ENCODE measurements around the gene VPS8.
"Not testable (repeated sequence)": the region's sequence is repeated elsewhere in the genome, so short reads cannot be mapped to it uniquely, and the experiment has no call there.

Gene VPS8

DNA sequence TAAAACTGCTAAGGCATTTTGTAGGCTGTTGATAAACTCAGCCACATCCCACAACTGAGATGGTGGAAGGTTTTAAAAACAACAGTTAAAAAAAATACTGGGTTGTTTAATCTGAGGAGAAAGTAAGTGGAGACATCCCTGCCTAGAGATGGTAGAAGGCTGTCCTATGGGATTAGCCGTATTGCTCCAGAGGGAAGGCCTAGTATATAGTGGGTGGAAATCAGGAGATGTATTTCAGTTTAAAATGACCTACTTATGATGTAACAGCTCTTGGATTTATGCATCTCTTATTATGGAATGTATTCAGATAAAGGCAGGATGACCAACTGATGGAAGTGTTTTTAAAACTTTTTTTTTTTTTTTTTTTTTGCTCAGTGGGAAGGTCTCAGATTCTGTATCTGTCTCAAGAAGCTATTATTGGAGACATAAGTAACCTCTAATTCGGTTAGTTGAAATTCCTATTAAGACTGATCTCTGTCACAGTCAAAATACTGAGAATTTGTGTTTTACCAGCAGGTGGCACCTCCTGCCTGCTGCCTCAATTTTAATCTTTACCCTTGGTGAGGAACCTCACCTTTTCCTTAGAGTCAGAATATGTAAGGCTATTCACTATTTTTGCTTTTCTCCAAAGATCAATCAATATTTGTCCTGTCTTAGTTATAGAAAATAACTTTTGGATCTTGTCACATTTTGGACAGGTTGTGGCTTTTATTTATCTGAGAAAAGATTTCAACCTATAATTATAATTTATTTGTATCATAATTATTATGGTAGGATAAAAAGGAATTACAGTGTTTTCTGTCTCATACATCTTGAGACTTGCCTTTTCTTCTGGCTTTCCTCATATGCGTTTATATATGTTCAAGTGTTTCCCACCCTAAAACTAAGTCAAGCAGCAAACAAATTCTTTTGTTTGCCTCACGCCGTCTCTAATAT, 63.0 kb downstream of the VPS8 start:
- peak; percentile 33 for DNase-seq

DNA sequence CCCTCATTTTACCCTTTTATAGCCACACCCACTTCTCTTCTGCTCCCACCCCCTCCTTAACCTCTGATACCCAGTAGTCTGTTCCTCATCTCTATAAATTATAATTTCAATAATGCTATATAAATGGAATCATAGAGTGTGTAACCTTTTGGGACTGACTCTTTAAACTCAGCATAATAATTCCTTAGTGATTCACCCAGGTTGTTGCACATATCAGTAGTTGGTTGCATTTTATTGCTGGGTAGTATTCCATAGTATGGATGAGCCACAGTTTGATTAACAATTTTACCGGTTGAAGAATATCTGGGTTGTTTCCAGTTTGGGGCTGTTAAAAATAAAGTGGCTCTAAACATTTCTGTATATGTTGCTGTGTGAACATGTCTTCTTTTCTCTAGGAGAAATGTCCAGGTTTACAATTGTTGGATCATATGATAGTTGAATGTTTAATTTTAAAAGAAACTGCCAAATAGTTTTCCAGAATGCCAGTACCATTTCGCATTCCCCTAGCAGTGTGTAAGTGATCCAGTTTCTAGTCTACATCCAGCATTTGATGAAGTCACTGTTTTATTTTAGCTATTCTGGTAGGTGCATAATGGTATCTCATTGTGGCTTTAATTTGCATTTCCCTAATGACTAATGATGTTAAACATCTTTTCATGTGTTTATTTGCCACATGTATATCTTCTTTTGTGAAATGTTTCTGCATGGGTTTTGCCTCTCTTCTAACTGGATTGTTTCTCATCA, 68.5 kb downstream of the VPS8 start:
- DNase-seq, result no peak

DNA sequence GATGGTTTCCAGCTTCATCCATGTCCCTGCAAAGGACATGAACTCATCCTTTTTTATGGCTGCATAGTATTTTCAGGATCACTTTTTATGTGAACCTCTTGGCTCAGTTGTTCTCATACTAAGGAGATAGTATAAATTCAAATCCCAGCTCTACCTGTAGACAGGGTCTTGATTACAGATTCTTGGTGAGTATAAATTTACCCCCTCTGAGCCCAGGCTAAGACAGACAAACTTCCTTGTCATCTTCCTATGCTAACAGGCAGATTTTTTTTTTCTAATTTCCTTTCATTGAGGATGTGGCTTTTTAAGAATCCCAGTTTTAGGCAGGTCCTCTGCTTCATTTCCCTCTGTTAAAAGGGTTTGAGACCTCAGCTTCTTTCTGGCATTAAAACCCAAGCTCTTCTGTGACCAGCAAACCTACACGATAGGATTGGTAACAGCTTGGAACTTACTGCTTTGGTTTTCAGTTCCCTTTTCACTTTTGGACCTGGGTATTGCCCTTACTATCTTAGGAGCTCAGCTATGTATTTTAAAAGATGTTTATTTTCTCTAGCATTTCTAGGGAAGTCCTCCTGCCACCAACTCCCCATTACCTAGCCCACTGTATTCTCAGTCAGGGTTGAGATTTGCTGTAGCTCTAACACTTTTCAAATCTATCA, 72.5 kb downstream of the VPS8 start:
- DNase-seq, result no peak

DNA sequence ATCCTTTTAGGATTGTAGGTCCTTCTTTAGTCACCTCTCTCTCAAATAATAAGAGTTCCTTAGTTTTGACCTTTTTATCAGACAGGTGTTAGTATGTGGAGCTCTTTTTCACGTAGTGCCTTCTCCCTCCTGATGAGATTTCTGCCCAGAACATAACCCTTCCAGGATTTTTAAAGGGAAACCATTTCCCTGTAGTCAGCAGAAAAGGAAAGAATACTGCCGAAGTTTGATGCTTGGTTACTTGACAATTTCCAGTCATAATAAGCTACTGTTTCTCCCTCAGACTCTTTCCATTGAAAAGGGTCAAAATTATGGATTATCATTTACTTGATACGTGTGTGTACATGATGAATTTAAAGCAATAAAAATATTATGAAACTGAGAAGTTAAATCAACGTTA, 73.1 kb downstream of the VPS8 start:
- no peak for DNase-seq

DNA sequence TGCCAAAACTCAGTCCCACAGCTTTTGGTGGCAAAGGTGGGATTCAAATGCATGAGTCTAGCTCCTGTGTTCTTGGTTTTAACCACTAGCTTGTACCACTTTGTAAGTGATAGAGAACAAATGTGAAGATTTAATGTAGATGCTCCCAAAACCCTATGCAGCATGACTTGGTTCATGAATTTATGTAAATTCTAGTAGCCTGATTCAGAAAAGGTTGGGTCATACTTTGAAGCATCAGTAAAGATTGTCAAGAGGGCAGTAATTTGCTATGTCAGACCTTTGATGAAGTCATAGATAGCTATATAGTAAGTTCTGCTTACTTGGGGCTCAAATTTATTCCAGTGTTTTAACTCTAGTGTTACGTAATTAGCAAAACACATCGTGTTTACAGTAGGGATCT, 75.6 kb downstream of the VPS8 start:
- no peak for DNase-seq

DNA sequence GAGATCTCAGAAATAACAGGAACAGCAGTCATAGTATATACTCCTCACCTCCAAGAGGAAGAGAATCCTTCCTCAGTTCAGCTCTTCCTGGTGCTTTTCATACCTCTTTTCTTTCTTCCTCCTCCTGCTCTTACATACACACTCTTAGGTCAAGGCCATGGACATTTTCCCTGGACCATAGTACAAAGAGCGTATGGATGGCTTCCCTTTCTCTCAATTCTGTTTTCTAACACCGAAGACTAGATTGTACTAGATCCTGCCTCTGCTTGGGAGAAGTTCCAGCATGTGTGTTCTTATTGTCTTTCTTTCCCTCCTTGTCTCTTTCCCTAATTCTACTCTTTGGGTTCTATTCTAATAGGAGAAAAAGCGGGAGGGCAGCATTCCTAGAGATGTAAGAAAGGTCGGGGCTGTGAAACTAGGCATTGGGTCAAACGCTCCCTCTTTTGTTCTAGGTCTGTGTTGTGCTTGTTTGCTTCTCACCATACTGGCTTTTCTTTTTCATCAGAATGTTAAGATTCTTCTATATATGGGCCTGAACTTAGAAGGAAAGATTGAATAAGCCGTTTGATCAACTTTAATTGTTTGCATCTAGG, 77.4 kb downstream of the VPS8 start:
- DNase-seq, result no peak

DNA sequence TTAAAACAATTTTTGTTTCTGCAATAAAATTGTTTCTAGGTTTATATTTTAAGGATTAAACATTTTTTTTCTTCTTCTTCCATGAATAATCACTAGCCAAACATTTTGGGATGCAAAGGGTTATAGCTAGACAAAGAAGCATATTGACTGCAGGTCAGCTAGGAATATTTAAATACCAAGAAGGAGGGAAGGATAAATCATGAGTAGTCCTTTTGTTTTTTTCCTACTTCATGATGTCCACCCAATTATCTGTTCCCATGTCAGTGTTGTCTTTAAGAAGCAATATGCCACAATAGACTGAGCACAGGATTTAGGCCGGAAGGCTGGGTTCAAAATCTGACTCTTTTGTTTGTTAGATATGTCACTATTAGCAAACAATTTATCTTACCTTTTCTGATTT, 82.1 kb downstream of the VPS8 start:
- no peak for DNase-seq

DNA sequence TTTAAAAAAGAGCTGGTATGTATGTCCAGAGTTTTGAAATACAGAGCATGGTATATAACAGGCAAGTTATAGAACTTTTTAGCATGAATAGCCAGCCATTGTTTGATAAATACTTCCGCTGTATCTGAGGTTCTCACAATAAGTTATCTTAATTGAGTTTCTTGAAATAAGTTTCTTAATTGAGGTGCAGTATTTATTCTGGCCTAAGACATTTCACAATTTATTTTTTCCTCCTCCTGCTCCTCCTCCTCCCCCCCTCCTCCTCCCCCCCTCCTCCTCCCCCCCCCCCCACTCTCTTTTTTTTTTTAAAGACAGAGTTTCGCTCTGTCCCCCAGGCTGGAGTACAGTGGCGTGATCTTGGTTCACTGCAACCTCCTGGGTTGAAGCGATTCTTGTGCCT, 83.4 kb downstream of the VPS8 start:
- DNase-seq, result no peak

DNA sequence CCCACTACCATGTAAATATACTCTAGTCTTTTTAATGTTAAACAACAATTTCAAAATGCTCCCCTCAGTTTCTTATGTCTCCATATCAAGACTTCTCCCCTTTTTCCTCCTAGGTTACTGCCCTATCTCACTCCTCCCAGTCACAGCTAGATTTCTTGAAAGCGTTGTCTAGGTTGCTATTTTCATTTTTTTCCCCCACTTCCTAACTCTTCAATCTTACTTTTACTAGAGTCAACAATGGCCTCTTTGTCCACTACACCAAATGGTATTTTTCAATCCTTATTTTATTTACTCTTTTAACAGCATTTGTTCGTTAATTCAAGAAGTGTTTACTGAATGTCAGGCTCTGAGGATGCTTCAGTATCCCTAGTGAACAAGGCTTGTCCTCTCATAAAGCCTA, 84.4 kb downstream of the VPS8 start:
- no peak for DNase-seq

DNA sequence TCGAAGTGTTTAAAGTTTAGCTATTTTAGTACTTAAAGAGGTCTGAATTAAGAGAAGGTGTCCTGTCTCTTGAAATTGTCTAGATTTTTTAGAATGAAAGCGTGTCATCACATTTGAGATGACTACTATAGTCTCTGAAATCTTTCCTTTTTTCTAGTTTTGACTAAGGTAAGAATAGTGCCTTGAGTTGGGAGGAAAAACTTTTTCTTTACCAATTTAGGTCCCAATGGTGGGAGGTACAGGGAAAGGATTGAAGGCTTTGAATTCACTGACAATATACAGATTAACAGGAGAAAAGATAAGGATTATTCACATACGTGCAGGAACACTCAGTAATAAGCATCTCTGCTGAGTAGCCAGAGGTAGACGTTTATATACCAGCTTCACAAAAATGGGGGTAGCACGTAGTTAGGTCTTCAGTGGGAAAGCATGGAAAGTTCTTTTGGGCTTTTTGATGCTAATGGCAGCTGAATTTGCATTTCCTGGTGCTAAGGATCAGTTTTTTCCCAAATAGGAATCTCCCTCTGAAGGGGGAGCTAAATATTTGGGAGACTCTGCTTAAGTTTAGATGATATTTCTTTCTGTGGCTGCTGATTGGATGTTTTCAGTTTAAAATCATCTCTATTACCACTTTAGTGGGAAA, 88.1 kb downstream of the VPS8 start:
- no peak for DNase-seq

DNA sequence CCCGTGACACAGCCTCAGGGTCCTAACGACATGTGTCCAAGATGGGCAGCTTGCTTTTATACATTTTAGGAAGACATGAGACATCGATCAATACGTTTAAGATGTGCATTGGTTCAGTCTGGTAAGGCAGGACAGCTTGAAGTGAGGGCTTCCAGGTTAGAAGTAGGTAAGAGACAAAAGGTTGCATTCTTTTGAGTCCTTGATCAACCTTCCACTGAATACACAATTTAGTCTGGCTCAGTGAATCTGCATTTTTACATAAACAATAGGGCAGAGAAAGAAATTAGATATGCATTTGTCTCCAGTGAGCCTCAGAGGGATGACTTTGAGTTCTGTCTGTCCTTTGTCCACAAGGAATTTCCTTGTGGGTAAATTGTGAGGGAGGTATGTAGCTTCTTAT, 95.1 kb downstream of the VPS8 start:
- DNase-seq, result not testable (repeated sequence)

DNA sequence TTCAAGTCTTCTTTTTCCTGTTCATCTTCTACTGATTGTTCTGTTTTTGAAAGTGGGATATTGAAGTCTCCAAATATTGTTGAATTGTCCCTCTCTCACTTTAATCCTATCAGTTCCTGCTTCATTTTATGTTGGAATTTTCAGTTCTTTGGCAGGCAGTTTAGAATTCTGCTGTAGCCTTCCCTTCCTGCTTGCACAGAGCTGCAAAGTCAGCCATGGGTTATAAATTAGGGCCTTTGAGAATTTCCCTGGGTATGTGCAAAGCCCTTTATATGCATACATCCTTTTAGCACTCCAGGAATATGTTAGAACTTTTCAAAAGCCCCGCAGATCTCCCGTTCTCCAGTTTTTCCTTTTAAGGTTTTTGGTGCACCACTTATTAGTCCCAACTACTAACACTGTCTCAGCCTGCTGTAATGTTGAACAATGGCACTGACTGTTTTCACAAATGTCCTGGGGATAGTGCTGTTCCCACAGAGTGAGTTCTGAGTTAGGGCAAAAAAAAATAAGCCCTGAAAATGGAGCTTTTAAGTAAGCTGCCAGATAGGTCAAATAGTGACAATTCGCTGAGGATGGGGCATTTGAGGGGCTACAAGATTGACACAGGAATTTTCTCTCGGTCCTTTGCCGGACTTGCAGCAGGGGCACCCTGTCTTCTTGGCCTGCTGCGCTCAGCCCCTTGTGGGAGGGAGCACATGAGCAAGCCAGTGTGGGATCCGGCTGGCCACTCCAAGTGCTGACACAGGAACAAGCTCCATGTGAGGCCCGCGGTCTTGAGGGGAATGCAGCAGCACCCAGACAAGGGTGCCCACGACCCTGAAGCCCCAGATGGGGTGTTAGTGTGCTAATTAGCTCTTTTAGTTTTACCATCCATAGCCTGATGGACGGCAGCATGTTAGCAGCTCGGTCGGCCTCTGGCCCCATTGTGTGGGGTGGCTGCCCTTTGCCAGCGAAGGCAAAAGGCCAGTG, 96.0 kb downstream of the VPS8 start:
- DNase-seq, result no peak

DNA sequence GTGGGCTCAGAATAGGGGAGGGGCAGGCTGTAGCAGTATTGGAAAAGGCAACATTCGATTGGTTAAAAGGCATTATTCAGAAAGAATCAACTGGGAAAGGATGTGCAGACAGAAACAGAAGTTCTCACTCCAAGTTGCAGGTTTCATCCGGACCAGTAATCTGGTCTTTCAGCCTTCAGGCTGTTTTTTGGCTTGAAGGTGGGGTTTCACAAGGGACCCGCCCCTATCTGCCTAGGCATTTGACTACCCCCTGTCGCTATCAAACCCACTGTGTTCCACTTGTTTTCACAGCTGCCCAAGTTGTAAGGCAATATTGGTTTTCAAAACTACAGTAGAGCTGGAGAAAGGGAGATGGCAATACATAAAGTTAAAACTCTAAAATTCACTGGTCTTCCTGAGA, 96.9 kb downstream of the VPS8 start:
- DNase-seq, result no peak

DNA sequence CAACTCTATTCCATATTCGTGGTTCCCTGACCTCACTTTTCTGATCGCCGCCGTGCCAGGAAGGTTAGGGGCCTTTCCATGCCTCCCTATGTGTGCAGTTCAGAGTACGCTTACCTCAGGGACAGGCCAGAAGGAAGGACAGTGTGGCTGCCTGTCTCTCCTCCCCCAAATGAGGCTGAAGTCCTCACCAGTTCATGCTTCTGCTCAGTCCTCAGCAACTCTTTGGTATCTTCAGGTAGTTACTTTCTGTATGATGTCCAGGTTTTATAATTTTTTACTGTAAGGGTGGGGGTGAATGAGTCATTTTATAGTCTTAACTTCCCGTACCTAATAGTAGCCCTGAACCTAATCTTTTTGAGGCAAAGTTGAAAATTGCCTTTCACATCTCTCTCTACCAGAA, 98.7 kb downstream of the VPS8 start:
- no peak for DNase-seq

DNA sequence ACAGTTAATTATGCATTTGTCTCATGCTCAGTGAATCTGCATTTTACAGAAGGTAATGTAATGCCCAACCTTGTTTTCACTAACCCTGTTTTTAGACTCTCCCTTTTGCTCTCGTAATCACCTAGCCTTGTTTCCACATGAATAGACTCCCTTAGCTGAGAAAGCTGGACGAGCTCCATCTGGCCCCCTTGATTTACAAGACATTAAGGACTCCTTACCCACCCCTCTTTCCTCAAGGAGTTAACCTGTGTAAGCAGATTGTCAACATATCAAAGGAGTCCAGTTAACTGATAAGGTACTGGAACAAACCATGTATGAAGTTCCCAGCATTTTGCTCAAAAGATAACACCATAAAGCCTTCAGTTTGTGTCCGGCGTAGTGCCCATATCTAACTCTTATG, 99.6 kb downstream of the VPS8 start:
- DNase-seq, result no peak

DNA sequence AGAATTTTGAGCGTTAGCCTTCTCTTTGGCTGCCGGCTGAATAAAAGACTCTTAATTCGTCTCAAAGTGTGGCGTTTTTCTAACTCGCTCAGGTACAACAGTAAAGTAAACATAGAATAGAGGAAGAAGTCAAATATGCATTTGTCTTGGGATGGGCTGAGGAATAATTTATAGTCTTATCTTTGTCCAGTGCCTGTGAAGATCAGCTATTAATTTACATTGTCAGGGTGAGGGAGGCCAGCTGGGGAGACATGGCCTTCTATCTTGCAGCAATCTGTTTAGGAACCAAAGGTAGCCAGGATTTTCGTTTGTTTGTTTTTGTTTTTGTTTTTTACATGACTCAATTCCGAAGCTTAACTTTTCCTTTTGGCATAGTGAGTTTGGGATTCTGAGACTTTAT, 100.2 kb downstream of the VPS8 start:
- DNase-seq, result no peak

DNA sequence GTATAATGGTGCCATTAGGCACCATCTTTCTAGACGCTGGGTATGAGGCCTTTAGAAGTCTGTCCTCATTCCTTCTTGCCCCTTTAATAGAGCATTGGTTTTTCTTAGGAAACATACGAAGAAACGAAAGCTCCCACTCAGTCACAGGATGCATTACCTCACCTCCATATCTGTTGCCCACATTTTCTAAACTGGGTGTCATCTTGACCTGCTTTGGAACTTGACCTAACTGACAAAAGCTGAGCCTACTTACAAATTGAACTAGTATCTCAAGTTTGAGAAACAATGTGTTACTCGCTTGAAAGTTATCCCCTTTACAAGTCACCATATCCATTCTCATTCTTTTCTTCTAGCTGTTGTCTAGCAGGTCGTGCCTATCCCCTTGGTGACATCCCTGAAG, 102.7 kb downstream of the VPS8 start:
- DNase-seq, result no peak

DNA sequence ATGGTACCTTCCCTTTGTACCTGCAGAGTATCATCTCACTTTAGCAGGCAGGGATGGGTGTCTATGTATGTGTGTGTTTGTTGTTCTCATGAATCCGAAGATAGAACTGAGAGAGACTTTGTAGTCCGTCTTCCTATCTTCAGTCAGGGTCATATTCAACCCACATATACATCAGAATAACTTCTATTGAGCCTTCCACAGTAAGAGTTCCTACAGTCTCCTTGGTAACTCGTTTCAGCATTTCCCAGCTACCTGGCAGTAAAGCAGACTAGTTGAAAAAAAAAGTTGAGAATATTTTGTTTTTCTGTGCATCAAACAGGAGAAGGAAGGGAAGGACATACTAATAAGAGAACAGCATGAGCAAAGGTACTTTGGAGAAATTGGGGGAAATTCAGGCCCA, 106.8 kb downstream of the VPS8 start:
- DNase-seq, result no peak

DNA sequence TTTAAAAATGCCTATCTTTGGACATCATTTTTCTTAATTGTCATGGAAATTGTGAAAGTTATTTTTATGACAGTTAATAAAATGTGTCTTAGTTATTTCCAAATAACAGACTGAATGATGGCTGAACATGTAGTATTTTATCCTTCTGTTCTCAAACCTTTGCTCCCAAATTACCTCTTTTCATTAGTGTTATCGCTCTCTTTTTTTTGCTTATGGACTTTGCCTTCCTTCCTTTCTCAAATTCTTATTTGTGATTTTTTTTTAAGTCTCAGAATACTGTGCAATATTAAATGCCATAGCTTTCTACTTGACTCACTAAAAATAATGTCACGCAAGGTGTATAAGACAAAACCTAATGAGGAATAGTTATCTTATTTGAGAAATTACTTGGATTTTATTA, 107.7 kb downstream of the VPS8 start:
- DNase-seq, result no peak

DNA sequence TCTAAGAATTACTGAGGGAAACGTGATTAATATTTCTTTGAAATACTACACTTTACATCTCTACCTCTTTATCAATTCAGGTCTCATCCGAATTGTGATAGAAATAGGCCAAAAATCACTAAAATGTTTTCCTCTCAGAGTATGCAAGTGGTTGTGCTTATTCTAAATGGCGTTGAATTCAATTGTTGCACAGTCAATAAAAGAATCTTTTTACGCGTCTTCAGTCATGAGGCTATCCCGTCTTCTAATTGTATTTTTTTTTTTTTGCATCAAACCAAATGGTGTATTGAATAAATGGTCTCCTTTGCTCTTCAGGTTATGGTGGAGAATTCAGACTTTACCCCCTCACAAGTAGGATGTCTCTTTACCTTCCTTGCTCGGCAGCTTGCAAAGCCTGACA, 112.6 kb downstream of the VPS8 start:
- no peak for DNase-seq

DNA sequence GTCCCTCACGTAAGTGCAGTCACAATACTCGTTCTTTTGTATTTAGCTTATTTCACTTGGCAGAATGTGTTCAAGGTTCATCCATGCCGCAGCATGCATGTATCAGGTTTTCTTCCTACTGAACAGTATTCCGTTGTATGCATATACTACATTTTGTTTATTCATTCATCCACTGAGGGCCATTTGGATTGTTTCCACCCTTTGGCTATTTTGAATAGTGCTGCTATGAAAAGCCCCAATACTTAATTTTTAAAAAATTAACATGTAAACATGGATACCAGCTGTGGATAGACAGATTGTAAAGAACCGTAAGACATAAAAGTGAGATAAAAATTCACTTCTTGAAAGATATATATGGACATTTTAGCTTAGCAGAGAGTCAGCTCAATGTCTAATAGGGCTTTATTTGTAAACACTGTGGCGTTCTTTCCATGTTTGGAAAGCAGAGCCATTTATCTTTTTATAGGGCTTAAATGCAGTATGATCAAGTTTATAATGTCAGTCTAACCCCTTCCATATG, 115.9 kb downstream of the VPS8 start:
- no peak for DNase-seq

Data from activated CD4-positive, alpha-beta T cell treated with anti-CD3 and anti-CD28 coated beads, Interleukin-2, Interleukin-6, amounts not matched to agents 100 ng/mL and 50 ng/mL, durations not matched to agents 16 hours and 8 hours (primary cell).